Liver (tissue), 9 donors: ENCODE measurements around the gene PARM1. TPM values are rescaled to one million over a fixed set of nuclear protein-coding genes. Genes with fewer than 3 reads are reported as not detected.

Experiments
- DNase-seq: peaks from one replicate; pipeline ENCODE4 v3.0.0-alpha.2; 2017; ENCODE audit warnings: low spot score
- H3K27ac ChIP-seq, 2 donors: one replicate each; pipeline ENCODE4 v1.7.0; 2013; ENCODE audit warnings: inconsistent platforms in 2 of 2, low read length in 2 of 2, control low read depth in 1 of 2, low read depth in 1 of 2, mild to moderate bottlenecking in 1 of 2
- H3K27me3 ChIP-seq, 4 donors: one replicate each; pipeline versions ENCODE4 v1.6.1 to v1.7.0; 2013; ENCODE audit warnings: low read length in 3 of 4, inconsistent platforms in 1 of 4, mild to moderate bottlenecking in 1 of 4, moderate library complexity in 1 of 4; ENCODE audit not compliant: control insufficient read depth in 4 of 4, insufficient read depth in 4 of 4
- H3K36me3 ChIP-seq, 4 donors: one replicate each; pipeline versions ENCODE4 v1.6.1 to v1.7.0; 2013; ENCODE audit warnings: low read length in 3 of 4, mild to moderate bottlenecking in 3 of 4, low read depth in 1 of 4, moderate library complexity in 1 of 4; ENCODE audit not compliant: control insufficient read depth in 4 of 4, insufficient read depth in 3 of 4
- H3K4me1 ChIP-seq, 4 donors: one replicate each; pipeline versions ENCODE4 v1.6.1 to v1.7.0; 2013; ENCODE audit warnings: low read length in 3 of 4, mild to moderate bottlenecking in 3 of 4, moderate library complexity in 1 of 4; ENCODE audit not compliant: control insufficient read depth in 4 of 4, insufficient read depth in 4 of 4
- H3K4me3 ChIP-seq, 3 donors: one replicate each; pipeline versions ENCODE4 v1.6.1 to v1.7.0; 2013; ENCODE audit warnings: low read length in 3 of 3, control low read depth in 1 of 3, low read depth in 1 of 3, mild to moderate bottlenecking in 1 of 3
- H3K9ac ChIP-seq, 2 donors: one replicate each; pipeline ENCODE4 v1.7.0; 2013; ENCODE audit warnings: low read length in 2 of 2, mild to moderate bottlenecking in 2 of 2, moderate library complexity in 2 of 2, control low read depth in 1 of 2, low read depth in 1 of 2
- H3K9me3 ChIP-seq, 4 donors: one replicate each; pipeline versions ENCODE4 v1.6.1 to v1.7.0; 2013; ENCODE audit warnings: low read length in 3 of 4; ENCODE audit not compliant: control insufficient read depth in 4 of 4
- ATF3 ChIP-seq: IDR thresholded peaks from 2 replicates; pipeline ENCODE4 v1.6.1; 2016; ENCODE audit warnings: antibody characterized with exemption
- EGR1 ChIP-seq, 2 donors: IDR thresholded peaks; 2 replicates each; pipeline ENCODE4 v1.6.1; 2016 to 2018; ENCODE audit warnings: antibody characterized with exemption in 2 of 2, low read depth in 2 of 2
- FOXA1 ChIP-seq: IDR thresholded peaks from 2 replicates; pipeline ENCODE4 v1.6.1; 2016; ENCODE audit warnings: antibody characterized with exemption
- GABPA ChIP-seq, 2 donors: IDR thresholded peaks in 1 of 2; conservative IDR thresholded peaks in 1 of 2; 2 replicates each; pipeline ENCODE4 v1.6.1; 2016; ENCODE audit warnings: antibody characterized with exemption in 2 of 2, mild to moderate bottlenecking in 1 of 2, moderate library complexity in 1 of 2
- HNF4A ChIP-seq, 2 donors: conservative IDR thresholded peaks; 2 replicates each; pipeline ENCODE4 v1.6.1; 2016; ENCODE audit warnings: antibody characterized with exemption in 2 of 2, mild to moderate bottlenecking in 2 of 2
- HNF4G ChIP-seq: IDR thresholded peaks from 2 replicates; pipeline ENCODE4 v1.6.1; 2016; ENCODE audit warnings: antibody characterized with exemption
- JUND ChIP-seq, 2 donors: IDR thresholded peaks; 2 replicates each; pipeline ENCODE4 v1.6.1; 2016; ENCODE audit warnings: antibody characterized with exemption in 2 of 2
- NR2F2 ChIP-seq: IDR thresholded peaks from 2 replicates; pipeline ENCODE4 v1.6.1; 2016; ENCODE audit warnings: antibody characterized with exemption
- RAD21 ChIP-seq, 2 donors: IDR thresholded peaks; 2 replicates each; pipeline ENCODE4 v1.6.1; 2016; ENCODE audit warnings: antibody characterized with exemption in 2 of 2, mild to moderate bottlenecking in 2 of 2
- RXRA ChIP-seq, 2 donors: IDR thresholded peaks; 2 replicates each; pipeline ENCODE4 v1.6.1; 2017 to 2018; ENCODE audit warnings: antibody characterized with exemption in 2 of 2, mild to moderate bottlenecking in 1 of 2
- SP1 ChIP-seq: IDR thresholded peaks from 2 replicates; pipeline ENCODE4 v1.6.1; 2018; ENCODE audit warnings: antibody characterized with exemption, mild to moderate bottlenecking
- TAF1 ChIP-seq: conservative IDR thresholded peaks from 2 replicates; pipeline ENCODE4 v1.6.1; 2016; ENCODE audit warnings: antibody characterized with exemption, mild to moderate bottlenecking
- YY1 ChIP-seq: IDR thresholded peaks from 2 replicates; pipeline ENCODE4 v1.6.1; 2016; ENCODE audit warnings: antibody characterized with exemption, mild to moderate bottlenecking
- WGBS: extraction: QIAGEN DNeasy Blood & Tissue Kit; methylation state at CpG from one replicate; pipeline ENCODE4 v1.1.7; 2013; 5-methylcytosine and 5-hydroxymethylcytosine counted together
- polyA plus RNA-seq, 2 donors: library from polyadenylated mRNA; stranded (reverse) in 1 of 2; unstranded in 1 of 2; fragments of 200-250 nt in 1 of 2; fragments of >200 nt in 1 of 2; fragmentation: Nextera tagmentation in 1 of 2; extraction: Ambion mirVana in 1 of 2; gene quantifications; one replicate each; pipeline versions ENCODE4 v1.2.1 to v1.2.3, GENCODE V29; 2013 to 2015
- total RNA-seq, 2 donors: library from RNA; depleted of rRNA; stranded (reverse); fragments of >200 nt; gene quantifications; one replicate each; pipeline ENCODE4 v1.2.3, GENCODE V29; 2014
- TF ChIP-seq, protein P1 (sequence below): IDR thresholded peaks from 2 replicates; pipeline ENCODE4 v1.6.1; 2016; ENCODE audit warnings: antibody characterized with exemption
- TF ChIP-seq, protein P2 (sequence below): IDR thresholded peaks from 2 replicates; pipeline ENCODE4 v1.6.1; 2016; ENCODE audit warnings: antibody characterized with exemption, mild to moderate bottlenecking
- donor health status: healthy.
- donor health status: healthy.
- donor health status: healthy.
- donor health status: healthy.
- donor health status: healthy.

PARM1 gene
- total and polyA plus RNA-seq, 4 donors, result 0.42 to 2.2 (median 0.74) TPM

- Histone ChIP-seq H3K27me3 (peaks cover 0 to 3% (median 0%) of the 10 kb centered on the region in 4 donors), H3K4me3 (no peak overlapping the region), H3K4me1 (no peaks in the 10 kb centered on the region), H3K27ac (no peak overlapping the region), H3K9ac (no peak overlapping the region), H3K36me3 (no peaks in the 10 kb centered on the region), H3K9me3 (no peaks in the 10 kb centered on the region)
- TF ChIP-seq EGR1 (IDR thresholded peaks at IDR 0.05; ENCODE audit: low read depth in 2 of 2) (no peak), HNF4A (conservative IDR thresholded peaks at IDR 0.05) (no peak), SP1 (no peak), RXRA (IDR thresholded peaks at IDR 0.05) (no peak), NR2F2 (no peak), TAF1 (no peak), YY1 (no peak), FOXA1 (no peak)
- TF ChIP-seq, protein P1, sequence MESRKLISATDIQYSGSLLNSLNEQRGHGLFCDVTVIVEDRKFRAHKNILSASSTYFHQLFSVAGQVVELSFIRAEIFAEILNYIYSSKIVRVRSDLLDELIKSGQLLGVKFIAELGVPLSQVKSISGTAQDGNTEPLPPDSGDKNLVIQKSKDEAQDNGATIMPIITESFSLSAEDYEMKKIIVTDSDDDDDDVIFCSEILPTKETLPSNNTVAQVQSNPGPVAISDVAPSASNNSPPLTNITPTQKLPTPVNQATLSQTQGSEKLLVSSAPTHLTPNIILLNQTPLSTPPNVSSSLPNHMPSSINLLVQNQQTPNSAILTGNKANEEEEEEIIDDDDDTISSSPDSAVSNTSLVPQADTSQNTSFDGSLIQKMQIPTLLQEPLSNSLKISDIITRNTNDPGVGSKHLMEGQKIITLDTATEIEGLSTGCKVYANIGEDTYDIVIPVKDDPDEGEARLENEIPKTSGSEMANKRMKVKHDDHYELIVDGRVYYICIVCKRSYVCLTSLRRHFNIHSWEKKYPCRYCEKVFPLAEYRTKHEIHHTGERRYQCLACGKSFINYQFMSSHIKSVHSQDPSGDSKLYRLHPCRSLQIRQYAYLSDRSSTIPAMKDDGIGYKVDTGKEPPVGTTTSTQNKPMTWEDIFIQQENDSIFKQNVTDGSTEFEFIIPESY, result no peak
- TF ChIP-seq, protein P2, sequence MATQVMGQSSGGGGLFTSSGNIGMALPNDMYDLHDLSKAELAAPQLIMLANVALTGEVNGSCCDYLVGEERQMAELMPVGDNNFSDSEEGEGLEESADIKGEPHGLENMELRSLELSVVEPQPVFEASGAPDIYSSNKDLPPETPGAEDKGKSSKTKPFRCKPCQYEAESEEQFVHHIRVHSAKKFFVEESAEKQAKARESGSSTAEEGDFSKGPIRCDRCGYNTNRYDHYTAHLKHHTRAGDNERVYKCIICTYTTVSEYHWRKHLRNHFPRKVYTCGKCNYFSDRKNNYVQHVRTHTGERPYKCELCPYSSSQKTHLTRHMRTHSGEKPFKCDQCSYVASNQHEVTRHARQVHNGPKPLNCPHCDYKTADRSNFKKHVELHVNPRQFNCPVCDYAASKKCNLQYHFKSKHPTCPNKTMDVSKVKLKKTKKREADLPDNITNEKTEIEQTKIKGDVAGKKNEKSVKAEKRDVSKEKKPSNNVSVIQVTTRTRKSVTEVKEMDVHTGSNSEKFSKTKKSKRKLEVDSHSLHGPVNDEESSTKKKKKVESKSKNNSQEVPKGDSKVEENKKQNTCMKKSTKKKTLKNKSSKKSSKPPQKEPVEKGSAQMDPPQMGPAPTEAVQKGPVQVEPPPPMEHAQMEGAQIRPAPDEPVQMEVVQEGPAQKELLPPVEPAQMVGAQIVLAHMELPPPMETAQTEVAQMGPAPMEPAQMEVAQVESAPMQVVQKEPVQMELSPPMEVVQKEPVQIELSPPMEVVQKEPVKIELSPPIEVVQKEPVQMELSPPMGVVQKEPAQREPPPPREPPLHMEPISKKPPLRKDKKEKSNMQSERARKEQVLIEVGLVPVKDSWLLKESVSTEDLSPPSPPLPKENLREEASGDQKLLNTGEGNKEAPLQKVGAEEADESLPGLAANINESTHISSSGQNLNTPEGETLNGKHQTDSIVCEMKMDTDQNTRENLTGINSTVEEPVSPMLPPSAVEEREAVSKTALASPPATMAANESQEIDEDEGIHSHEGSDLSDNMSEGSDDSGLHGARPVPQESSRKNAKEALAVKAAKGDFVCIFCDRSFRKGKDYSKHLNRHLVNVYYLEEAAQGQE, result no peak
- WGBS, result 89% methylated on average over 5 of the region's 5 CpGs
- DNase-seq, result no peak
Observed at GRCh38 chr4:75040703-75041102, 107.8 kb downstream of the PARM1 start.

GRCh38 chr4:75042601-75043208 lies 109.8 kb downstream of the PARM1 start:
- Histone ChIP-seq H3K27ac (no peak overlapping the region), H3K27me3 (peaks cover 0 to 3% (median 0%) of the 10 kb centered on the region in 4 donors), H3K9me3 (no peaks in the 10 kb centered on the region), H3K9ac (no peak overlapping the region), H3K36me3 (no peaks in the 10 kb centered on the region), H3K4me3 (no peak overlapping the region), H3K4me1 (no peaks in the 10 kb centered on the region)
- WGBS, result 56% methylated on average over 2 of the region's 2 CpGs
- TF ChIP-seq TAF1 (no peak), ATF3 (no peak), NR2F2 (no peak), RXRA (IDR thresholded peaks at IDR 0.05) (no peak), GABPA (IDR thresholded peaks at IDR 0.05 in 1 of 2, conservative IDR thresholded peaks at IDR 0.05 in 1 of 2) (no peak)
- no peak for DNase-seq

DNA sequence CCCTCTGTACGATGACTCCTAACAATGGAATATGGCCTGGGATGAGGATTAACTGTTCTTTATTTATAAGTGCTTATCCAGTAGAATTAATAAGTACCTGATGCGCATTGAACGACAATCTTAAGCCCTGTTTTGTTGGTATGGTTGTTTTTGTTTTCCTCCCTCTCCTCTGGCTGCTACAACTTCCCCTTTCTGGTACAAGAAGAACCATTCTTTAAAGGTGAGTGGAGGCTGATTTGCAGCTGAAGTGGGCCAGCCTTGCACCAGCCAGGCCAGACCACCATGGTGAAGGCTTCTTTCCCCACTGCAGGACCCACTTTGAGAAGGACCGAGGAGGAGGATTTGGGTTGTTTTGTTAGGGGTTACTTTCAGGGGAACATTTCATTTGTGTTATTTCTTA lies 113.3 kb downstream of the PARM1 start:
- Histone ChIP-seq H3K27ac (no peak overlapping the region), H3K36me3 (no peaks in the 10 kb centered on the region), H3K9me3 (no peaks in the 10 kb centered on the region), H3K9ac (no peak overlapping the region), H3K4me1 (no peaks in the 10 kb centered on the region), H3K27me3 (peaks cover 0 to 3% (median 0%) of the 10 kb centered on the region in 4 donors), H3K4me3 (no peak overlapping the region)
- WGBS, result 94% methylated on average over 4 of the region's 4 CpGs
- DNase-seq, result no peak
- TF ChIP-seq EGR1 (IDR thresholded peaks at IDR 0.05; ENCODE audit: low read depth in 2 of 2) (no peak), NR2F2 (no peak), HNF4G (no peak), JUND (IDR thresholded peaks at IDR 0.05) (no peak), RXRA (IDR thresholded peaks at IDR 0.05) (no peak), GABPA (IDR thresholded peaks at IDR 0.05 in 1 of 2, conservative IDR thresholded peaks at IDR 0.05 in 1 of 2) (no peak), FOXA1 (no peak), YY1 (no peak), RAD21 (IDR thresholded peaks at IDR 0.05) (no peak), TAF1 (no peak), SP1 (no peak), ATF3 (no peak)
- TF ChIP-seq, protein P1, result no peak
